Astrocyte of the spinal cord (primary cell): Measurements from ENCODE around the gene GDF2.

Source experiments
- DNase-seq: peaks from one replicate; pipeline ENCODE4 v3.0.0; 2011; ENCODE audit warnings: low read depth, low spot score
- H3K4me3 ChIP-seq: 2 replicates; pipeline ENCODE4 v1.5.1; 2011; ENCODE audit warnings: low read depth, mild to moderate bottlenecking, low read length, moderate library complexity
- in situ Hi-C: cut with HindIII; loops from 2 replicates; pipeline ENCODE4 v1.10.0; 2017; ENCODE audit warnings: low sequenced_read_pairs
- TF ChIP-seq, protein P1 (sequence below): IDR thresholded peaks from 2 replicates; pipeline ENCODE4 v1.5.1; 2012; ENCODE audit warnings: low read depth, mild to moderate bottlenecking, low read length, inconsistent platforms

The GDF2 gene

DNA sequence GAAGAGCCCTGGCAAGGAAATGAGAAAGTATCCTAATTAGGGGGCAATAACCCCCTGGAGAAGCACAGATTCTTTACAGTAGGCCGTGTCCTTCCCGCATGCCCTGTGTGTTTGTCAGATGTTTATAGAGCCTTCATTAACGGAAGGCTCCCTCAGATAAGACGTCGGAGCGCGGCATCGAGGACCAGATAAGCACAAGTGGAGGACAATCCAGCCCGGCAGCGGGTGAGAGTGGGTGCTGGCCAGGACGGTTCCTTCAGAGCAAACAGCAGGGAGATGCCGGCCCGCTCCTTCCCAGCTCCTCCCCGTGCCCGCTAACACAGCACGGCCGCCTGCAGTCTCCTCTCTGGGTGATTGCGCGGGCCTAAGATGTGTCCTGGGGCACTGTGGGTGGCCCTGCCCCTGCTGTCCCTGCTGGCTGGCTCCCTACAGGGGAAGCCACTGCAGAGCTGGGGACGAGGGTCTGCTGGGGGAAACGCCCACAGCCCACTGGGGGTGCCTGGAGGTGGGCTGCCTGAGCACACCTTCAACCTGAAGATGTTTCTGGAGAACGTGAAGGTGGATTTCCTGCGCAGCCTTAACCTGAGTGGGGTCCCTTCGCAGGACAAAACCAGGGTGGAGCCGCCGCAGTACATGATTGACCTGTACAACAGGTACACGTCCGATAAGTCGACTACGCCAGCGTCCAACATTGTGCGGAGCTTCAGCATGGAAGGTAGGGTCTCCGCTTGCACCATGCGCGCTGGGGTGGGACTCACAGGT is at the start of gene GDF2:
Gene GDF2 (plus strand): TSS at position 155 of the 762 bp plus-strand sequence. CDS start 215 bp downstream, at position 370.
- DNase-seq, result no peak
- H3K4me3 ChIP-seq, result no peak within 1 kb of the TSS
- in situ Hi-C loops, result no loop called here
- TF ChIP-seq, protein P1, sequence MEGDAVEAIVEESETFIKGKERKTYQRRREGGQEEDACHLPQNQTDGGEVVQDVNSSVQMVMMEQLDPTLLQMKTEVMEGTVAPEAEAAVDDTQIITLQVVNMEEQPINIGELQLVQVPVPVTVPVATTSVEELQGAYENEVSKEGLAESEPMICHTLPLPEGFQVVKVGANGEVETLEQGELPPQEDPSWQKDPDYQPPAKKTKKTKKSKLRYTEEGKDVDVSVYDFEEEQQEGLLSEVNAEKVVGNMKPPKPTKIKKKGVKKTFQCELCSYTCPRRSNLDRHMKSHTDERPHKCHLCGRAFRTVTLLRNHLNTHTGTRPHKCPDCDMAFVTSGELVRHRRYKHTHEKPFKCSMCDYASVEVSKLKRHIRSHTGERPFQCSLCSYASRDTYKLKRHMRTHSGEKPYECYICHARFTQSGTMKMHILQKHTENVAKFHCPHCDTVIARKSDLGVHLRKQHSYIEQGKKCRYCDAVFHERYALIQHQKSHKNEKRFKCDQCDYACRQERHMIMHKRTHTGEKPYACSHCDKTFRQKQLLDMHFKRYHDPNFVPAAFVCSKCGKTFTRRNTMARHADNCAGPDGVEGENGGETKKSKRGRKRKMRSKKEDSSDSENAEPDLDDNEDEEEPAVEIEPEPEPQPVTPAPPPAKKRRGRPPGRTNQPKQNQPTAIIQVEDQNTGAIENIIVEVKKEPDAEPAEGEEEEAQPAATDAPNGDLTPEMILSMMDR, result no peak

GRCh38 chr10:47276071-47276470 is 46.2 kb upstream of the GDF2 start:
- TF ChIP-seq, protein P1, result no peak
- in situ Hi-C loops, result no loop called here
- DNase-seq, result no peak
- H3K4me3 ChIP-seq, result no peak overlapping the region

- TF ChIP-seq, protein P1, result no peak
- DNase-seq, result no peak
- in situ Hi-C loops, result no loop called here
- no peak overlapping the region for H3K4me3 ChIP-seq
These were observed 45.5 kb upstream of the GDF2 start for GRCh38 chr10:47276576-47277351.

GRCh38 chr10:47277352-47278151 is 44.7 kb upstream of the GDF2 start:
- no peak overlapping the region for H3K4me3 ChIP-seq
- TF ChIP-seq, protein P1, result no peak
- in situ Hi-C loops, result no loop called here
- no peak for DNase-seq

DNA sequence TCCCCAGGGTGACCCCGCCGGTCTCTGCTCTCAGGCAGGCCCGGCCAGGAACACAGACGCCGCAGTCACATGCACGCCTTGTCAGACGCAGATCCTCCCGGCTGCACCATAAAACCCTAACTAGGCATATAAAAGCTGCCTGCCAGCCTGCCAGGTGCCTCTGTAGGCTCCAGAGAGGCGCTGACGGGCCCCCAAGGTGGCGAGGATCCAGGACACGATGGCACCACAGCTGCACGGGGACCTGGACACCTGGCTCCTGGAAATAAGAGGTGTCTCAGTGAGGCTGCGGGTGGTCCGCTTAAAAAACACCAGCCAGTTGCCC is 44.1 kb upstream of the GDF2 start:
- H3K4me3 ChIP-seq, result no peak overlapping the region
- TF ChIP-seq, protein P1, result no peak
- in situ Hi-C loops, result no loop called here
- DNase-seq, result no peak

GRCh38 chr10:47278720-47279119 is 43.5 kb upstream of the GDF2 start:
- TF ChIP-seq, protein P1, result no peak
- no peak overlapping the region for H3K4me3 ChIP-seq
- in situ Hi-C loops, result no loop called here
- DNase-seq, result no peak
